GM23338 (cell line): ENCODE data around the gene SEZ6L. TPM values are rescaled to one million over a fixed set of nuclear protein-coding genes. Genes with fewer than 3 reads are reported as not detected.

Experiments
- ATAC-seq: fragments of 200-7000 bp; cut with Tn5 transposase; 3 replicates; pipeline ENCODE4 v1.9.1; 2020
- DNase-seq: peaks from one replicate; pipeline ENCODE4 v3.0.0-alpha.2; 2015; ENCODE audit warnings: low spot score
- H2AFZ ChIP-seq: fragments of 200-600 bp; sonication (generic); 2 replicates; pipeline ENCODE4 v1.8.0; 2016; ENCODE audit warnings: antibody characterized with exemption, mild to moderate bottlenecking, moderate library complexity
- H3F3A ChIP-seq: fragments of 200-600 bp; sonication (generic); replicated peaks from 2 replicates; pipeline ENCODE4 v1.8.0; 2017; ENCODE audit warnings: antibody characterized with exemption, mixed run types, low read depth
- H3K27ac ChIP-seq: fragments of 200-600 bp; sonication (generic); 2 replicates; pipeline ENCODE4 v1.6.1; 2016; ENCODE audit warnings: low read depth
- H3K27me3 ChIP-seq: fragments of 200-600 bp; sonication (generic); 2 replicates; pipeline ENCODE4 v1.8.0; 2016; ENCODE audit warnings: mild to moderate bottlenecking, mixed run types, moderate library complexity; ENCODE audit not compliant: insufficient read depth
- H3K36me3 ChIP-seq: fragments of 200-600 bp; sonication (generic); 2 replicates; pipeline ENCODE4 v1.8.0; 2016; ENCODE audit warnings: mild to moderate bottlenecking; ENCODE audit not compliant: insufficient read depth
- H3K4me1 ChIP-seq: fragments of 200-600 bp; sonication (generic); 2 replicates; pipeline ENCODE4 v1.8.0; 2016; ENCODE audit warnings: mild to moderate bottlenecking, moderate library complexity; ENCODE audit not compliant: insufficient read depth
- H3K4me2 ChIP-seq: fragments of 200-600 bp; sonication (generic); 2 replicates; pipeline ENCODE4 v1.7.1; 2017; ENCODE audit warnings: mixed run types
- H3K4me3 ChIP-seq: fragments of 200-600 bp; sonication (generic); 2 replicates; pipeline ENCODE4 v1.6.1; 2016; ENCODE audit warnings: mixed run types
- H3K79me2 ChIP-seq: fragments of 200-600 bp; sonication (generic); replicated peaks from 2 replicates; pipeline ENCODE4 v1.8.0; 2017; ENCODE audit warnings: mild to moderate bottlenecking; ENCODE audit not compliant: insufficient read depth
- H3K9me2 ChIP-seq: fragments of 200-600 bp; sonication (generic); 2 replicates; pipeline ENCODE4 v1.8.0; 2017; ENCODE audit not compliant: insufficient read depth
- H4K20me1 ChIP-seq: fragments of 200-600 bp; sonication (generic); replicated peaks from 2 replicates; pipeline ENCODE4 v1.8.0; 2017; ENCODE audit warnings: mild to moderate bottlenecking; ENCODE audit not compliant: insufficient read depth
- H3K27ac Mint-ChIP-seq: 2 replicates; pipeline ENCODE4 v1.8.0; 2020; ENCODE audit warnings: inconsistent platforms, mild to moderate bottlenecking, moderate library complexity, mixed read lengths
- H3K27me3 Mint-ChIP-seq: 3 replicates; pipeline ENCODE4 v1.8.0; 2022; ENCODE audit warnings: low read depth, mild to moderate bottlenecking, moderate library complexity, mixed read lengths, inconsistent platforms; ENCODE audit not compliant: insufficient read depth, poor library complexity
- H3K36me3 Mint-ChIP-seq: 3 replicates; pipeline ENCODE4 v1.8.0; 2021; ENCODE audit warnings: low read depth, mild to moderate bottlenecking, inconsistent platforms, moderate library complexity, mixed read lengths
- H3K4me1 Mint-ChIP-seq: 3 replicates; pipeline ENCODE4 v1.8.0; 2020; ENCODE audit warnings: mild to moderate bottlenecking, inconsistent platforms, mixed read lengths
- H3K4me3 Mint-ChIP-seq: 3 replicates; pipeline ENCODE4 v1.8.0; 2021; ENCODE audit warnings: moderate library complexity, mild to moderate bottlenecking, inconsistent platforms, mixed read lengths
- H3K9me3 Mint-ChIP-seq: 3 replicates; pipeline ENCODE4 v1.8.0; 2020; ENCODE audit warnings: moderate library complexity, mild to moderate bottlenecking, inconsistent platforms, mixed read lengths
- EZH2 ChIP-seq: fragments of 200-600 bp; sonication (generic); IDR thresholded peaks from one replicate; pipeline ENCODE4 v1.8.0; 2017; ENCODE audit warnings: antibody characterized with exemption, mild to moderate bottlenecking, low read depth; ENCODE audit not compliant: unreplicated experiment
- EZH2phosphoT487 ChIP-seq: fragments of 200-600 bp; sonication (generic); IDR thresholded peaks from one replicate; pipeline ENCODE4 v1.8.1; 2018; ENCODE audit warnings: antibody characterized with exemption; ENCODE audit not compliant: unreplicated experiment
- JUNB ChIP-seq: IDR thresholded peaks from one replicate; pipeline ENCODE4 v1.6.1; 2016; ENCODE audit warnings: antibody characterized with exemption; ENCODE audit not compliant: unreplicated experiment
- POLR2AphosphoS5 ChIP-seq: IDR thresholded peaks from 2 replicates; pipeline ENCODE4 v1.6.1; 2016; ENCODE audit warnings: antibody characterized with exemption, low read depth
- STAT1 ChIP-seq: IDR thresholded peaks from one replicate; pipeline ENCODE4 v1.6.1; 2016; ENCODE audit warnings: antibody characterized with exemption; ENCODE audit not compliant: unreplicated experiment
- ZNF114 ChIP-seq: fragments of 250-450 bp; sonication (Bioruptor Pico); IDR thresholded peaks from 2 replicates; pipeline ENCODE4 v1.5.0; 2020; ENCODE audit warnings: mild to moderate bottlenecking, moderate library complexity
- ZNF331 ChIP-seq: fragments of 250-450 bp; sonication (Bioruptor Pico); IDR thresholded peaks from 2 replicates; pipeline ENCODE4 v1.5.0; 2020; ENCODE audit warnings: low read depth, mild to moderate bottlenecking, moderate library complexity
- polyA plus RNA-seq: library from polyadenylated mRNA; unstranded; fragments of >200 nt; fragmentation: Nextera tagmentation; extraction: Ambion mirVana; gene quantifications from 2 replicates; pipeline ENCODE4 v1.2.1, GENCODE V29; 2016
- total RNA-seq: library from RNA; depleted of rRNA; stranded (reverse); fragments of >200 nt; shearing (Covaris generic); gene quantifications from 2 replicates; pipeline ENCODE4 v1.2.3, GENCODE V29; 2014
- TF ChIP-seq, protein P1 (sequence below), 2 experiments: fragments of 200-600 bp in 1 of 2; sonication (generic) in 1 of 2; conservative IDR thresholded peaks; 2 replicates each; pipeline versions ENCODE4 v1.5.1 to v1.6.1; 2016 to 2017; ENCODE audit warnings: antibody characterized with exemption in 2 of 2, low read depth in 2 of 2, mild to moderate bottlenecking in 2 of 2, moderate library complexity in 1 of 2
- TF ChIP-seq, protein P2 (sequence below): IDR thresholded peaks from 2 replicates; pipeline ENCODE4 v1.6.1; 2016; ENCODE audit warnings: antibody characterized with exemption
- TF ChIP-seq, protein P3 (sequence below): IDR thresholded peaks from one replicate; pipeline ENCODE4 v1.6.1; 2018; ENCODE audit warnings: antibody characterized with exemption; ENCODE audit not compliant: unreplicated experiment

SEZ6L gene
- total and polyA plus RNA-seq, 2 experiments from 2014 or later, result 0.13 to 0.24 TPM

DNA sequence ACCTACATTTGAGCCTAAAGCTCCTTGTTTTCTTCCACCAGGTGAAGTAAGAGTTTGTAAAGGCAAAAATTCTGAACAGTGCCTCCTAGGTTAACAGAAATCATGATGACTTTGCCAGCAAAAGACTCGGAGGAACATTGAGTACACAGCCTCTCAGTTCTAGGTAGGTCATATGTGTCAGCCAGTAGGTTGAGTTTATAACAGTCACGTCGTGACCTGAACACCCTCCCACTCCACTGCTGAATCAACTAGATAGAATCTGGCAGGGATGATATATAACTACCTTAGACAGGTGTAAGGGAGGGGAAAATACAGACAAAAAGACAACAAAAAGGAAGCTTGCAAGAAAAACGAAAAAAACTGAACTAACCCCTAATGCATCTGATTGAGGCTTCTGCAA, 247.0 kb downstream of the SEZ6L start (continued):
- TF ChIP-seq, protein P1, sequence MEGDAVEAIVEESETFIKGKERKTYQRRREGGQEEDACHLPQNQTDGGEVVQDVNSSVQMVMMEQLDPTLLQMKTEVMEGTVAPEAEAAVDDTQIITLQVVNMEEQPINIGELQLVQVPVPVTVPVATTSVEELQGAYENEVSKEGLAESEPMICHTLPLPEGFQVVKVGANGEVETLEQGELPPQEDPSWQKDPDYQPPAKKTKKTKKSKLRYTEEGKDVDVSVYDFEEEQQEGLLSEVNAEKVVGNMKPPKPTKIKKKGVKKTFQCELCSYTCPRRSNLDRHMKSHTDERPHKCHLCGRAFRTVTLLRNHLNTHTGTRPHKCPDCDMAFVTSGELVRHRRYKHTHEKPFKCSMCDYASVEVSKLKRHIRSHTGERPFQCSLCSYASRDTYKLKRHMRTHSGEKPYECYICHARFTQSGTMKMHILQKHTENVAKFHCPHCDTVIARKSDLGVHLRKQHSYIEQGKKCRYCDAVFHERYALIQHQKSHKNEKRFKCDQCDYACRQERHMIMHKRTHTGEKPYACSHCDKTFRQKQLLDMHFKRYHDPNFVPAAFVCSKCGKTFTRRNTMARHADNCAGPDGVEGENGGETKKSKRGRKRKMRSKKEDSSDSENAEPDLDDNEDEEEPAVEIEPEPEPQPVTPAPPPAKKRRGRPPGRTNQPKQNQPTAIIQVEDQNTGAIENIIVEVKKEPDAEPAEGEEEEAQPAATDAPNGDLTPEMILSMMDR (conservative IDR thresholded peaks at IDR 0.05; ENCODE audit: low read depth in 2 of 2), result no peak
- TF ChIP-seq EZH2phosphoT487 (no peak), STAT1 (no peak), ZNF114 (CRISPR knock-in tag) (no peak), JUNB (no peak)
- TF ChIP-seq, protein P2, sequence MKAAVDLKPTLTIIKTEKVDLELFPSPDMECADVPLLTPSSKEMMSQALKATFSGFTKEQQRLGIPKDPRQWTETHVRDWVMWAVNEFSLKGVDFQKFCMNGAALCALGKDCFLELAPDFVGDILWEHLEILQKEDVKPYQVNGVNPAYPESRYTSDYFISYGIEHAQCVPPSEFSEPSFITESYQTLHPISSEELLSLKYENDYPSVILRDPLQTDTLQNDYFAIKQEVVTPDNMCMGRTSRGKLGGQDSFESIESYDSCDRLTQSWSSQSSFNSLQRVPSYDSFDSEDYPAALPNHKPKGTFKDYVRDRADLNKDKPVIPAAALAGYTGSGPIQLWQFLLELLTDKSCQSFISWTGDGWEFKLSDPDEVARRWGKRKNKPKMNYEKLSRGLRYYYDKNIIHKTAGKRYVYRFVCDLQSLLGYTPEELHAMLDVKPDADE, result no peak
- TF ChIP-seq, protein P3, sequence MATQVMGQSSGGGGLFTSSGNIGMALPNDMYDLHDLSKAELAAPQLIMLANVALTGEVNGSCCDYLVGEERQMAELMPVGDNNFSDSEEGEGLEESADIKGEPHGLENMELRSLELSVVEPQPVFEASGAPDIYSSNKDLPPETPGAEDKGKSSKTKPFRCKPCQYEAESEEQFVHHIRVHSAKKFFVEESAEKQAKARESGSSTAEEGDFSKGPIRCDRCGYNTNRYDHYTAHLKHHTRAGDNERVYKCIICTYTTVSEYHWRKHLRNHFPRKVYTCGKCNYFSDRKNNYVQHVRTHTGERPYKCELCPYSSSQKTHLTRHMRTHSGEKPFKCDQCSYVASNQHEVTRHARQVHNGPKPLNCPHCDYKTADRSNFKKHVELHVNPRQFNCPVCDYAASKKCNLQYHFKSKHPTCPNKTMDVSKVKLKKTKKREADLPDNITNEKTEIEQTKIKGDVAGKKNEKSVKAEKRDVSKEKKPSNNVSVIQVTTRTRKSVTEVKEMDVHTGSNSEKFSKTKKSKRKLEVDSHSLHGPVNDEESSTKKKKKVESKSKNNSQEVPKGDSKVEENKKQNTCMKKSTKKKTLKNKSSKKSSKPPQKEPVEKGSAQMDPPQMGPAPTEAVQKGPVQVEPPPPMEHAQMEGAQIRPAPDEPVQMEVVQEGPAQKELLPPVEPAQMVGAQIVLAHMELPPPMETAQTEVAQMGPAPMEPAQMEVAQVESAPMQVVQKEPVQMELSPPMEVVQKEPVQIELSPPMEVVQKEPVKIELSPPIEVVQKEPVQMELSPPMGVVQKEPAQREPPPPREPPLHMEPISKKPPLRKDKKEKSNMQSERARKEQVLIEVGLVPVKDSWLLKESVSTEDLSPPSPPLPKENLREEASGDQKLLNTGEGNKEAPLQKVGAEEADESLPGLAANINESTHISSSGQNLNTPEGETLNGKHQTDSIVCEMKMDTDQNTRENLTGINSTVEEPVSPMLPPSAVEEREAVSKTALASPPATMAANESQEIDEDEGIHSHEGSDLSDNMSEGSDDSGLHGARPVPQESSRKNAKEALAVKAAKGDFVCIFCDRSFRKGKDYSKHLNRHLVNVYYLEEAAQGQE, result no peak

DNA sequence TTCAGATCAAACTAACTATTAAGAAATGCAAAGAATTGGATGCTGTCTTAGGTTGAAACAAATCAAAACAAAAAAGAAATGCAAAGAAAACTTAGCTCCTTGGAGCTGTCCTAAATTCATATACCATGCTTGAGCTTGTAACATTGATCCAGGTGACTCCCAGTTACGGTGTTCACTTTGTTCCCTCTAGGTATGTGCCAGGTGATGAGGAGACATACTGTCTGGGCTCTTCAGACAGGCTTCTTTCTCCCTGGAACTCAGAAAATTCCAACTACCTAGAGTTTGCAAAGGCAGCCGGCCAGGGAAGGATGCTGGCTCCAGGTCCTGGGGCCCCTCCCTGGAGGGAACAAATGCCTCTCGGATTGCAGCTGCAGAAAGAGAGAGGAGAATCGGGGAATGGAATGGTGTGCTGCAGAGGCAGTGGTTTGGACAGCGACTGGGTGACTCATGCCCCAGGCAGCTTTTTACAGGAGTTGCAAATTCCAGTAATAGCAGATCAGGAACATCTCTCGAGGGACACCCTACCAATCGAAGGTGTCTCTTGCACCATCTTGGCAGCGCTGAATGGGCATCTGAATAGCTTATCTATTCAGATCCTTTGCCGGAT, 247.5 kb downstream of the SEZ6L start:
- H4K20me1 ChIP-seq, result no peaks in the 10 kb centered on the region
- Mint-ChIP-seq H3K4me3 (no peak overlapping the region), H3K27me3 (peaks cover 3% of the 10 kb centered on the region), H3K4me1 (peaks cover 27% of the 10 kb centered on the region), H3K27ac (no peak overlapping the region), H3K36me3 (no peaks in the 10 kb centered on the region), H3K9me3 (no peaks in the 10 kb centered on the region)
- DNase-seq (peak; percentile 83), ATAC-seq (peak; percentile 94)
- no peak overlapping the region for H3K4me3 ChIP-seq
- no peaks in the 10 kb centered on the region; the same call in 1 of the 2 replicates for H3F3A ChIP-seq
- TF ChIP-seq ZNF331 (CRISPR knock-in tag) (no peak), EZH2 (no peak), STAT1 (no peak), POLR2AphosphoS5 (no peak)
- TF ChIP-seq, protein P2, result no peak
- TF ChIP-seq, protein P1 (conservative IDR thresholded peaks at IDR 0.05; ENCODE audit: low read depth in 2 of 2), result no peak
- TF ChIP-seq, protein P3, result peak; percentile 54
- H3K79me2 ChIP-seq, result no peaks in the 10 kb centered on the region
- H3K27ac ChIP-seq, result no peak overlapping the region
- no peaks in the 10 kb centered on the region for H3K36me3 ChIP-seq
- no peaks in the 10 kb centered on the region for H3K27me3 ChIP-seq
- H3K4me1 ChIP-seq, result peaks cover 8% of the 10 kb centered on the region
- H3K4me2 ChIP-seq, result no peak overlapping the region
- H2AFZ ChIP-seq, result peak overlapping the region; percentile 19; the same call in 1 of the 2 replicates
- H3K9me2 ChIP-seq, result 0 out of 2 replicates have a peak, but pooled peaks cover 4% of the 10 kb centered on the region
